ENCODE data around the gene LRMDA.

LRMDA gene

GRCh38 chr10:75657351-75657750, 225.9 kb downstream of the LRMDA start:
- TF ChIP-seq RAD21 (IDR thresholded peaks at IDR 0.05; ENCODE audit: low read depth), result no peak

DNA sequence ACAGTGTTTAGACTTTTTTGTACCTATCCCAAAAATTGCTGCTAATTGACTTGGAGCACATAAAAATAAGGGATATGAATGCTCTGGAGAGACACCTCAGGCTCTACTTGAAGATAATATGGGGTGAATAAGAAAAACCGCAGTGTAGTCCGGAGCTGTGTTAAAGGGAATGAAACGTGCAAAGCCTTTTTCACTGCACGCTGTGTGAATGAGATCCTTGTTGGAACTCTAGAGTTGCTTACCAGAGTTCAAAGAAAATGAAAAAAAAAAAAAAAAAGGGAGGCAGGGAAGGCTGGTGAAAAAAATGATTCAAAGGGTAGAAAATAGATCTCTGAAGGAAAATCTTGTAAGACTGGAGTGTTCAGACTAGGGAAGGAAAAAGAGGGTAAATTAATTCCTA, 226.6 kb downstream of the LRMDA start:
- TF ChIP-seq REST (IDR thresholded peaks at IDR 0.05; ENCODE audit: low read depth), result no peak
- no peak for TF ChIP-seq EGR1 (IDR thresholded peaks at IDR 0.05)
- TF ChIP-seq CEBPB (IDR thresholded peaks at IDR 0.05), result no peak
- no peak for TF ChIP-seq CREB1 (IDR thresholded peaks at IDR 0.05; ENCODE audit: low read depth)
- no peak for TF ChIP-seq TCF12 (IDR thresholded peaks at IDR 0.05; ENCODE audit: low read depth)
- no peak for TF ChIP-seq NFIC (IDR thresholded peaks at IDR 0.05)
- TF ChIP-seq YY1 (IDR thresholded peaks at IDR 0.05; ENCODE audit: low read depth), result no peak
- no peak for TF ChIP-seq FOXM1 (IDR thresholded peaks at IDR 0.05; ENCODE audit: borderline replicate concordance, low read depth)
- TF ChIP-seq TEAD4 (IDR thresholded peaks at IDR 0.05), result no peak
- TF ChIP-seq, protein P1, sequence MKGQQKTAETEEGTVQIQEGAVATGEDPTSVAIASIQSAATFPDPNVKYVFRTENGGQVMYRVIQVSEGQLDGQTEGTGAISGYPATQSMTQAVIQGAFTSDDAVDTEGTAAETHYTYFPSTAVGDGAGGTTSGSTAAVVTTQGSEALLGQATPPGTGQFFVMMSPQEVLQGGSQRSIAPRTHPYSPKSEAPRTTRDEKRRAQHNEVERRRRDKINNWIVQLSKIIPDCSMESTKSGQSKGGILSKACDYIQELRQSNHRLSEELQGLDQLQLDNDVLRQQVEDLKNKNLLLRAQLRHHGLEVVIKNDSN (IDR thresholded peaks at IDR 0.05), result no peak
- TF ChIP-seq RAD21 (IDR thresholded peaks at IDR 0.05; ENCODE audit: low read depth), result no peak
- TF ChIP-seq ZBTB7A (IDR thresholded peaks at IDR 0.05; ENCODE audit: low read depth), result no peak
- no peak for TF ChIP-seq TAF1 (IDR thresholded peaks at IDR 0.05; ENCODE audit: low read depth)
- TF ChIP-seq MAX (IDR thresholded peaks at IDR 0.05), result no peak
- TF ChIP-seq EP300 (IDR thresholded peaks at IDR 0.05; ENCODE audit: borderline replicate concordance), result no peak

GRCh38 chr10:75658496-75658895, 227.1 kb downstream of the LRMDA start:
- TF ChIP-seq RAD21 (IDR thresholded peaks at IDR 0.05; ENCODE audit: low read depth) (no peak), TEAD4 (IDR thresholded peaks at IDR 0.05) (no peak), TAF1 (IDR thresholded peaks at IDR 0.05; ENCODE audit: low read depth) (no peak), EP300 (IDR thresholded peaks at IDR 0.05; ENCODE audit: borderline replicate concordance) (no peak), REST (IDR thresholded peaks at IDR 0.05; ENCODE audit: low read depth) (no peak), FOXM1 (IDR thresholded peaks at IDR 0.05; ENCODE audit: borderline replicate concordance, low read depth) (no peak), YY1 (IDR thresholded peaks at IDR 0.05; ENCODE audit: low read depth) (no peak), CREB1 (IDR thresholded peaks at IDR 0.05; ENCODE audit: low read depth) (no peak), EGR1 (IDR thresholded peaks at IDR 0.05) (no peak), NFIC (IDR thresholded peaks at IDR 0.05) (no peak), ZBTB7A (IDR thresholded peaks at IDR 0.05; ENCODE audit: low read depth) (no peak), MAX (IDR thresholded peaks at IDR 0.05) (no peak), CEBPB (IDR thresholded peaks at IDR 0.05) (no peak), TCF12 (IDR thresholded peaks at IDR 0.05; ENCODE audit: low read depth) (no peak)
- TF ChIP-seq, protein P1 (IDR thresholded peaks at IDR 0.05), result no peak

DNA sequence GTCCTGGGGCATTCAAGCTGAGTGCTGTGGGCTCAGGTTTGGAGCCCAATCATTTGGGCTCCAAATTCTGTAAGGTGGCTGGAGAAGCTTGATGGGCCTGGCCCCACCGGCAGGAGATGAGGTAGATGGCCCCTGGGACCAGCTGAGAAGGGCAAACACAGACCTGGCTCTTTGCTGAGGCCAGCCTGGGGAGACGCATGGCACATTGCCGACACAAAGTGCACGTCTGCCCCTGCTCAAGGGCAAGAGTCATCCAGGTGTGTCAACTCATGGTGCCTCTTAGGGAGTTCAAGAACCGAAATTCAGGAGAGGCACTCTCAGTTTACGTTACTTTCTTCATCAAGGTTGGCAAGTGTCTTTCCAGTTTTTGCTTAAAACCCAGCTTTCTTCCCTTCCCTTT, 227.5 kb downstream of the LRMDA start:
- TF ChIP-seq, protein P1 (IDR thresholded peaks at IDR 0.05), result no peak
- TF ChIP-seq NFIC (IDR thresholded peaks at IDR 0.05) (no peak), REST (IDR thresholded peaks at IDR 0.05; ENCODE audit: low read depth) (no peak), TCF12 (IDR thresholded peaks at IDR 0.05; ENCODE audit: low read depth) (no peak), ZBTB7A (IDR thresholded peaks at IDR 0.05; ENCODE audit: low read depth) (no peak), FOXM1 (IDR thresholded peaks at IDR 0.05; ENCODE audit: borderline replicate concordance, low read depth) (no peak), TEAD4 (IDR thresholded peaks at IDR 0.05) (no peak), CREB1 (IDR thresholded peaks at IDR 0.05; ENCODE audit: low read depth) (no peak), EP300 (IDR thresholded peaks at IDR 0.05; ENCODE audit: borderline replicate concordance) (no peak), RAD21 (IDR thresholded peaks at IDR 0.05; ENCODE audit: low read depth) (no peak), CEBPB (IDR thresholded peaks at IDR 0.05) (no peak), EGR1 (IDR thresholded peaks at IDR 0.05) (no peak), YY1 (IDR thresholded peaks at IDR 0.05; ENCODE audit: low read depth) (no peak)

All from Ishikawa (cell line).